ENCODE data around the gene RHOT2. TPM values are rescaled to one million over a fixed set of nuclear protein-coding genes. Genes with fewer than 3 reads are reported as not detected.

Gene RHOT2
- total and polyA plus RNA-seq, 2 experiments from 2014 or later, result 129 to 163 TPM

GRCh38 chr16:657487-657886 is 10.4 kb upstream of the RHOT2 start:
- Histone ChIP-seq H3K27ac (ENCODE audit: low read depth) (no peak overlapping the region), H2AFZ (no peak overlapping the region), H3K79me2 (replicated peaks; ENCODE audit: insufficient read depth) (no peaks in the 10 kb centered on the region), H3K36me3 (ENCODE audit: insufficient read depth) (no peaks in the 10 kb centered on the region), H4K20me1 (replicated peaks; ENCODE audit: insufficient read depth) (no peaks in the 10 kb centered on the region), H3K4me1 (ENCODE audit: insufficient read depth) (no peaks in the 10 kb centered on the region), H3K4me2 (no peak overlapping the region), H3K9me2 (ENCODE audit: insufficient read depth) (no peaks in the 10 kb centered on the region), H3K4me3 (no peak overlapping the region), H3K27me3 (ENCODE audit: insufficient read depth) (no peaks in the 10 kb centered on the region), H3F3A (replicated peaks; ENCODE audit: low read depth) (0 out of 2 replicates have a peak, but pooled peaks cover 2% of the 10 kb centered on the region)
- H3K4me3 Mint-ChIP-seq, result no peak overlapping the region
- H3K36me3 Mint-ChIP-seq (ENCODE audit: low read depth), result no peaks in the 10 kb centered on the region; the same call in 2 of the 3 replicates
- H3K27me3 Mint-ChIP-seq (ENCODE audit: insufficient read depth, low read depth, poor library complexity), result peaks cover 2% of the 10 kb centered on the region
- DNase-seq (ENCODE audit: low spot score) (no peak), ATAC-seq (no peak)
- TF ChIP-seq CREB1 (CRISPR knock-in tag; IDR thresholded peaks at IDR 0.05; ENCODE audit: low read depth) (no peak), ZNF114 (CRISPR knock-in tag; IDR thresholded peaks at IDR 0.05) (no peak), ETS1 (IDR thresholded peaks at IDR 0.05) (no peak), CTCF (conservative IDR thresholded peaks at IDR 0.05; ENCODE audit: low read depth in 2 of 2) (no peak), EZH2 (IDR thresholded peaks at IDR 0.05; ENCODE audit: low read depth, unreplicated experiment) (no peak), ZNF462 (CRISPR knock-in tag; IDR thresholded peaks at IDR 0.05) (no peak), EZH2phosphoT487 (IDR thresholded peaks at IDR 0.05; ENCODE audit: unreplicated experiment) (no peak), ZNF331 (CRISPR knock-in tag; IDR thresholded peaks at IDR 0.05; ENCODE audit: low read depth) (no peak), JUNB (IDR thresholded peaks at IDR 0.05; ENCODE audit: unreplicated experiment) (no peak), STAT1 (IDR thresholded peaks at IDR 0.05; ENCODE audit: unreplicated experiment) (no peak), POLR2AphosphoS5 (IDR thresholded peaks at IDR 0.05; ENCODE audit: low read depth) (no peak), NANOG (IDR thresholded peaks at IDR 0.05; ENCODE audit: borderline replicate concordance) (no peak), REST (IDR thresholded peaks at IDR 0.05; ENCODE audit: unreplicated experiment) (no peak)
- H3K27ac Mint-ChIP-seq, result no peak overlapping the region
- no peaks in the 10 kb centered on the region for H3K4me1 Mint-ChIP-seq
- H3K9me3 Mint-ChIP-seq, result no peaks in the 10 kb centered on the region
